Activated T-cell treated with anti-CD3 and anti-CD28 coated beads, Interleukin-2, amount 50 U/mL, for 4 hours (primary cell): Measurements from ENCODE around the gene SARS1. TPM values are rescaled to one million over a fixed set of nuclear protein-coding genes. Genes with fewer than 3 reads are reported as not detected.

ENCODE experiments used
- ATAC-seq, 2 donors: fragments of 200-7000 bp; cut with Tn5 transposase; one replicate each; pipeline ENCODE4 v1.10.0; 2021
- DNase-seq: peaks from one replicate; pipeline ENCODE4 v3.0.0-alpha.2; 2020
- H3K27me3 Mint-ChIP-seq: one replicate; pipeline ENCODE4 v1.8.0; 2021; ENCODE audit warnings: low read depth, mixed read lengths
- H3K36me3 Mint-ChIP-seq: one replicate; pipeline ENCODE4 v1.8.0; 2022; ENCODE audit warnings: mixed read lengths; ENCODE audit not compliant: insufficient read depth
- H3K4me1 Mint-ChIP-seq: one replicate; pipeline ENCODE4 v1.8.0; 2021; ENCODE audit warnings: low read depth, mixed read lengths
- H3K4me3 Mint-ChIP-seq: one replicate; pipeline ENCODE4 v1.8.0; 2021; ENCODE audit warnings: mild to moderate bottlenecking, moderate library complexity, mixed read lengths
- H3K9me3 Mint-ChIP-seq: one replicate; pipeline ENCODE4 v1.8.0; 2021; ENCODE audit warnings: mixed read lengths
- total RNA-seq, 3 donors: library from RNA; stranded (reverse); gene quantifications; one replicate each; pipeline ENCODE4 v1.2.1, GENCODE V29; 2021

SARS1 gene
- total RNA-seq, 3 donors from 2014 or later = 166 to 207 (median 201) TPM

- H3K4me1 Mint-ChIP-seq = no peaks in the 10 kb centered on the region
- no peaks in the 10 kb centered on the region for H3K27me3 Mint-ChIP-seq
- peaks cover 3% of the 10 kb centered on the region for H3K36me3 Mint-ChIP-seq
- DNase-seq (no peak), ATAC-seq (no peak)
- no peak overlapping the region for H3K4me3 Mint-ChIP-seq
- H3K9me3 Mint-ChIP-seq = no peaks in the 10 kb centered on the region
These were observed 27.0 kb upstream of the SARS1 start for GRCh38 chr1:109186733-109187086.

DNA sequence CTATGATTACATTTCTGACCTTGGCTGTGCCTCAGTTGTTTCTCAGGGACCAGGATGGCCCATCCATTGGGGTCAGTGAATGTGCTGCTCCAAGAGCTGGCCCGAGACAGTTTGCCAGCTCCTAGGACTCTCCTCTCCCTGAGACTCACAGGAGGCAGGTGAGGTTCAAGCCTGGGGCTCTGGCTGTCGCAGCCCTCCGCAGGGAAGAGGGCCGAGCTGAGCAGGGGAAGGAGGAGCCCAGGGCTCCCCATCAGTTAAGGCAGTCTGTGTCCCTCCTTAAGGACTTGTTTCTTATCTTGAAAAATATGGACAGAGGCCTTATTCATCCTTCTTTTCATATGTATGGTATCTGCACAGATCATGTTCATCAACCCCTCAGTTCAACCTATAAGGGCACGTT lies 26.6 kb upstream of the SARS1 start:
- H3K4me1 Mint-ChIP-seq = no peaks in the 10 kb centered on the region
- H3K9me3 Mint-ChIP-seq = no peaks in the 10 kb centered on the region
- DNase-seq (no peak), ATAC-seq (no peak)
- H3K27me3 Mint-ChIP-seq = no peaks in the 10 kb centered on the region
- peaks cover 5% of the 10 kb centered on the region for H3K36me3 Mint-ChIP-seq
- H3K4me3 Mint-ChIP-seq = no peak overlapping the region

- DNase-seq (no peak), ATAC-seq (no peak)
- Mint-ChIP-seq H3K27me3 (no peaks in the 10 kb centered on the region), H3K4me3 (no peak overlapping the region), H3K36me3 (peaks cover 8% of the 10 kb centered on the region), H3K9me3 (no peaks in the 10 kb centered on the region), H3K4me1 (no peaks in the 10 kb centered on the region)
These were observed 25.5 kb upstream of the SARS1 start for GRCh38 chr1:109188200-109188599.

GRCh38 chr1:109188781-109189180 lies 24.9 kb upstream of the SARS1 start:
- ATAC-seq (no peak), DNase-seq (no peak)
- Mint-ChIP-seq H3K4me3 (no peak overlapping the region), H3K27me3 (no peaks in the 10 kb centered on the region), H3K4me1 (no peaks in the 10 kb centered on the region), H3K9me3 (no peaks in the 10 kb centered on the region), H3K36me3 (peaks cover 8% of the 10 kb centered on the region)

DNA sequence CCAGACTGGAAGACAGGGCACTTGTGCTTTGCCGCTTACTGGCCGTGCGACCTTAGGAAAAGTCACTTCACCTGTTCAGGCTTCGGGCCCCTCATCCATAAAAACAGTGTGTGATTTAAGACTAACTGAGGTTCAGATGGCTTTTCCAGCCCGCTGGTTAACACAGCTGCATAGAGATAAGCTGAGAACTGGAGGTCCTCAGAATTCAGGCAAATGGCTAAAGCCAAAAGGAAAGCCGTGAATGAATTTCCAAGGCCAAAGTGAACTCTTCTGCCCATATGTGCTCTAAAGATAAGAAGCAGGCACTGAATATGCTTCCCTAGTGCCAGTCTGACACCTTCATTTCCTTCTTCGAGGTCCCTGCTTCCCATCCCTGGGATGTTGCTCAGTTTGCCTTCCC lies 23.5 kb upstream of the SARS1 start:
- ATAC-seq = no peak

GRCh38 chr1:109191377-109191776 lies 22.3 kb upstream of the SARS1 start:
- no peaks in the 10 kb centered on the region for H3K9me3 Mint-ChIP-seq

More for the DNA sequence above, 23.5 kb upstream of the SARS1 start:
- H3K27me3 Mint-ChIP-seq = no peaks in the 10 kb centered on the region
- no peak for DNase-seq
- H3K36me3 Mint-ChIP-seq = peaks cover 10% of the 10 kb centered on the region
- H3K4me3 Mint-ChIP-seq = no peak overlapping the region
- H3K4me1 Mint-ChIP-seq = no peaks in the 10 kb centered on the region
- no peaks in the 10 kb centered on the region for H3K9me3 Mint-ChIP-seq

GRCh38 chr1:109191891-109192290 lies 21.8 kb upstream of the SARS1 start:
- ATAC-seq = no peak
- Mint-ChIP-seq H3K4me1 (no peaks in the 10 kb centered on the region), H3K9me3 (no peaks in the 10 kb centered on the region), H3K27me3 (no peaks in the 10 kb centered on the region), H3K36me3 (peaks cover 10% of the 10 kb centered on the region), H3K4me3 (no peak overlapping the region)
- no peak for DNase-seq

More at GRCh38 chr1:109191377-109191776, 22.3 kb upstream of the SARS1 start:
- H3K4me3 Mint-ChIP-seq = no peak overlapping the region
- DNase-seq = no peak
- H3K27me3 Mint-ChIP-seq = no peaks in the 10 kb centered on the region
- H3K4me1 Mint-ChIP-seq = no peaks in the 10 kb centered on the region
- no peak for ATAC-seq
- H3K36me3 Mint-ChIP-seq = peaks cover 10% of the 10 kb centered on the region

- H3K4me3 Mint-ChIP-seq = no peak overlapping the region
- no peak for ATAC-seq
- H3K36me3 Mint-ChIP-seq = peaks cover 11% of the 10 kb centered on the region
- DNase-seq = no peak
- no peaks in the 10 kb centered on the region for H3K27me3 Mint-ChIP-seq
- no peaks in the 10 kb centered on the region for H3K4me1 Mint-ChIP-seq
- H3K9me3 Mint-ChIP-seq = no peaks in the 10 kb centered on the region
These were observed 21.3 kb upstream of the SARS1 start for GRCh38 chr1:109192433-109192832.

- no peaks in the 10 kb centered on the region for H3K27me3 Mint-ChIP-seq
- peaks cover 11% of the 10 kb centered on the region for H3K36me3 Mint-ChIP-seq
- no peaks in the 10 kb centered on the region for H3K9me3 Mint-ChIP-seq
- peak; percentile 55 to 59 for ATAC-seq
- peak; percentile 45 for DNase-seq
- H3K4me3 Mint-ChIP-seq = no peak overlapping the region
- H3K4me1 Mint-ChIP-seq = peaks cover under 1% of the 10 kb centered on the region
These were observed 19.8 kb upstream of the SARS1 start for GRCh38 chr1:109193653-109194590.

GRCh38 chr1:109197158-109198042 lies 16.3 kb upstream of the SARS1 start:
- DNase-seq (no peak), ATAC-seq (peak in 1 of 2 donors; percentile 49)
- Mint-ChIP-seq H3K36me3 (peaks cover 10% of the 10 kb centered on the region), H3K4me3 (no peak overlapping the region), H3K4me1 (peaks cover 10% of the 10 kb centered on the region), H3K27me3 (no peaks in the 10 kb centered on the region), H3K9me3 (no peaks in the 10 kb centered on the region)

- Mint-ChIP-seq H3K9me3 (no peaks in the 10 kb centered on the region), H3K4me1 (peaks cover 10% of the 10 kb centered on the region), H3K36me3 (peaks cover 9% of the 10 kb centered on the region), H3K27me3 (no peaks in the 10 kb centered on the region), H3K4me3 (no peak overlapping the region)
- no peak for ATAC-seq
- no peak for DNase-seq
These were observed 15.5 kb upstream of the SARS1 start for GRCh38 chr1:109198043-109198695.

- ATAC-seq = no peak
- peaks cover 9% of the 10 kb centered on the region for H3K36me3 Mint-ChIP-seq
- H3K4me3 Mint-ChIP-seq = no peak overlapping the region
- no peaks in the 10 kb centered on the region for H3K27me3 Mint-ChIP-seq
- peaks cover 10% of the 10 kb centered on the region for H3K4me1 Mint-ChIP-seq
- DNase-seq = no peak
- H3K9me3 Mint-ChIP-seq = no peaks in the 10 kb centered on the region
These were observed 15.0 kb upstream of the SARS1 start for GRCh38 chr1:109198745-109199144.

GRCh38 chr1:109199710-109200109 lies 14.0 kb upstream of the SARS1 start:
- peaks cover 8% of the 10 kb centered on the region for H3K36me3 Mint-ChIP-seq
- no peaks in the 10 kb centered on the region for H3K9me3 Mint-ChIP-seq
- no peak overlapping the region for H3K4me3 Mint-ChIP-seq
- no peaks in the 10 kb centered on the region for H3K27me3 Mint-ChIP-seq
- peaks cover 10% of the 10 kb centered on the region for H3K4me1 Mint-ChIP-seq
- no peak for ATAC-seq
- no peak for DNase-seq

DNA sequence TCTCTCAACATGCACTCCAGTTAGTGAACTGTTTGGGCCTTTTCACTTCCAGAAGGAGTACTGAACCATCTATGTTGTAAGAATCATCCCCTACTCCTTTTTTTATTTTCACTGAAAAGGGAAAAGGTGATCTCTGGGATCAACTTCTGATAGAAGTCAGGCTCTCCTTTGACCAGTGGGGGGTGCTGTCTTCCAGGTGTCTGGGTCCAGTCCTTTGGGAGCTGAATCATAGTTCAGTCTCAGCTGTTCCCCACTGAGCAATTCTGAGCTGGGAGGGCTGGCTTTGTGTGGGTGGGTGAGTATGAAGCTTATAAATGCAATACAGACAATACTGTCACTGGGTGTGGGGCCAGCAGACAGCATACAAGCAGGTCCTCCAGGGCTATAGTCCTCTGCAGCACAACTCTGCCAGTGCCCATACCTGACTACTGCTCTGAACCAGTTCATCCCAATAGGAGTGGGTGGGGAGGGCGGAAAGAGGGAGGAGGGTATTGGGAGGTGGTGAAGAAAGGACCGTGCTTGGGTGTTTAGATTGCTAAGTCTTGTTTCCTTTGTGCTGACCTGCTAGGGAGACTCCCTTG lies 12.5 kb upstream of the SARS1 start:
- Mint-ChIP-seq H3K4me3 (no peak overlapping the region), H3K9me3 (no peaks in the 10 kb centered on the region), H3K27me3 (no peaks in the 10 kb centered on the region), H3K36me3 (peaks cover 8% of the 10 kb centered on the region), H3K4me1 (peaks cover 10% of the 10 kb centered on the region)
- DNase-seq = peak; percentile 41
- ATAC-seq = peak; percentile 98
